Panc1 (cell line): ENCODE data around the gene INPP5D.

ENCODE experiments used
- SIN3A ChIP-seq: IDR thresholded peaks from 2 replicates; pipeline ENCODE4 v1.6.1; 2012; ENCODE audit warnings: low read depth, mild to moderate bottlenecking, low read length, moderate library complexity, borderline replicate concordance; ENCODE audit not compliant: insufficient read depth
- TCF7L2 ChIP-seq: IDR thresholded peaks from 2 replicates; pipeline ENCODE4 v1.6.1; 2011; ENCODE audit warnings: mild to moderate bottlenecking, low read depth, low read length, inconsistent platforms
- TF ChIP-seq, protein P1 (sequence below): fragments of 450-650 bp; IDR thresholded peaks from 2 replicates; pipeline ENCODE4 v1.5.1; 2017; ENCODE audit warnings: mild to moderate bottlenecking

DNA sequence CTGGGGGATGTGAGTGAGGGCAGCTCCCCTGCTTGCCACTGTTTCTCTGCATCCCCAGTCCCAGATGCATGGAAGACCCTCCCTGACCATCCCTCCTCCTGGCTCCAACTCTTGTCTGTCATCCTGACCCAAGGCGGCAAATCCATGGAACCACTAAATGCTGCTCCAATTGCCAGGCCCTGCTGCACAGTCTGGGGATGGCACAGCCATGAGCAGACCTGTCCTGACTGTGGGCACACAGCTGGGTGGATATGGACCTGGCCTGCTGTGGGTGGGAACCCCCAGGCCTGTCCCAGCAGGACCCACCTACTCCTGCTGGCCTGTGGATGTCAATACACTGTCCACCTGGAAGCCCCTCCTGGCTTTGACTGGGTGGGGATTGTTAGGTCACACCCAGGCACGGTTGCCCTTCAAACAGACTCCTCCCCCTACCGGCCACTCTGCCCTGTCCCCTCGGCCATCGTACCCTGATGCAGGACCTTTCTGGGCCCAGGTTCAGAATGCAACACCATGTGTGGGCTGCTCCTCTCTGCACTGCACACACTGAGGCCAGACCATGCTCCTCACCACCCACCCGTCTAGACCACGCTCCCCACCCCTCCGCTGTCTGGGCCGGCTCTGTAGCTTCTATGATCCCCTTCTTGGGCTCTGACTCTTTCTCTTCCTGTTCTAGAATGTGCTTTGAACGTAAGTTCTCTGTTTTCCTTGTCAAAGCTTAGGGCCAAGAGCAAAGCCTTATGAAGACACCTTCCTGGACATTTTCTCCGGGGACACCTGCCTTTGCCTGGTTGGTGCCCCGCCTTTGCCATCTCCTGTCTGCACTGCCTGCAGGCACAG lies 57.9 kb downstream of the INPP5D start:
- TF ChIP-seq, protein P1, sequence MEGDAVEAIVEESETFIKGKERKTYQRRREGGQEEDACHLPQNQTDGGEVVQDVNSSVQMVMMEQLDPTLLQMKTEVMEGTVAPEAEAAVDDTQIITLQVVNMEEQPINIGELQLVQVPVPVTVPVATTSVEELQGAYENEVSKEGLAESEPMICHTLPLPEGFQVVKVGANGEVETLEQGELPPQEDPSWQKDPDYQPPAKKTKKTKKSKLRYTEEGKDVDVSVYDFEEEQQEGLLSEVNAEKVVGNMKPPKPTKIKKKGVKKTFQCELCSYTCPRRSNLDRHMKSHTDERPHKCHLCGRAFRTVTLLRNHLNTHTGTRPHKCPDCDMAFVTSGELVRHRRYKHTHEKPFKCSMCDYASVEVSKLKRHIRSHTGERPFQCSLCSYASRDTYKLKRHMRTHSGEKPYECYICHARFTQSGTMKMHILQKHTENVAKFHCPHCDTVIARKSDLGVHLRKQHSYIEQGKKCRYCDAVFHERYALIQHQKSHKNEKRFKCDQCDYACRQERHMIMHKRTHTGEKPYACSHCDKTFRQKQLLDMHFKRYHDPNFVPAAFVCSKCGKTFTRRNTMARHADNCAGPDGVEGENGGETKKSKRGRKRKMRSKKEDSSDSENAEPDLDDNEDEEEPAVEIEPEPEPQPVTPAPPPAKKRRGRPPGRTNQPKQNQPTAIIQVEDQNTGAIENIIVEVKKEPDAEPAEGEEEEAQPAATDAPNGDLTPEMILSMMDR, result no peak
- TF ChIP-seq TCF7L2, result no peak
- TF ChIP-seq SIN3A, result no peak
